HG03575 (cell line): ENCODE results near the gene PA2G4.

Source experiments
- ATAC-seq: cut with Tn5 transposase; IDR thresholded peaks from one replicate; pipeline ENCODE4 v1.9.1; 2021; ENCODE audit not compliant: unreplicated experiment, insufficient number of reproducible peaks, low FRiP score; ENCODE audit errors: extremely low read depth

The PA2G4 gene

DNA sequence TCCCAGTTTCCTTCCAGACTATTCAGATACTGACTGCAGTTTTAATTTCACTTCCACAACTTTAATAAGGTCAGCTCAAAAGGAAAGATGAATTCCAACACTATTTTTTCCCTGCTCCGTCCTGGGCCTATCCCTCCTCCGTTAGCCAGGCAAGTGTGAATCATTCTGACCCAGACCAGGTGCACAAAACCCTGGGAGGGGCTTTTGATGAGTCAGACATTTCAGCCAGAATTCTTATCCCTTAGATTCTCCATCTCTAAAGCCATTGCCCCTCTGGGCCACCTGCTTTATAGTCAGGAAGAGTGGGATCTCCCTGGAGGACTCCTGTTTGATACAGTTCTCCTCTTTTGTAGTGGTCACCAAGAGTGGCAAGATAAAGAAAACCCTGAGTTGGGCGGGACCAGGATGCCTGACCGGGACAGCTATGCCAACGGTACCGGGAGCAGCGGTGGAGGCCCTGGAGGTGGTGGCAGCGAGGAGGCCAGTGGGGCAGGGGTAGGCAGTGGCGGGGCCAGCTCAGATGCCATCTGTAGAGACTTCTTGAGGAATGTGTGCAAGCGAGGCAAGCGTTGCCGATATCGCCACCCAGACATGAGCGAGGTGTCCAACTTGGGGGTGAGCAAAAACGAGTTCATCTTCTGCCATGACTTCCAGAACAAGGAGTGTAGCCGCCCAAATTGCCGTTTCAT lies 15.9 kb downstream of the PA2G4 start:
- no peak for ATAC-seq

DNA sequence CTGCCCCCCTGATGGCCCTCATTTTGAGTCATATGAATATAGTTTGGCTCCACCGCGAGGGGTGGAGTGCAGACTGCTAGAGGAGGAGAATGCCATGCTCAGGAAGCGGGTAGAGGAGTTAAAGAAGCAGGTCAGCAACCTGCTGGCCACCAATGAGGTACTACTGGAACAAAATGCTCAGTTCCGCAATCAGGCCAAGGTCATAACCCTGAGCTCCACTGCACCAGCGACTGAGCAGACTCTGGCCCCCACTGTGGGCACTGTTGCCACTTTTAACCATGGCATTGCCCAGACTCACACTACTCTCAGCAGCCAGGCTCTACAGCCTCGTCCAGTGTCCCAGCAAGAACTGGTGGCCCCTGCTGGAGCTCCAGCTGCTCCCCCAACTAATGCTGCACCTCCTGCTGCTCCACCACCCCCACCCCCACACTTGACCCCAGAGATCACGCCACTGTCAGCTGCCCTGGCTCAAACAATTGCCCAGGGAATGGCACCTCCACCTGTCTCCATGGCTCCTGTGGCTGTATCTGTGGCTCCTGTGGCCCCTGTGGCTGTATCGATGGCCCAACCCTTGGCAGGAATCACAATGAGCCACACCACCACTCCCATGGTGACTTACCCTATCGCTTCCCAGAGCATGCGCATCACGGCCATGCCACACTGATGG lies 17.0 kb downstream of the PA2G4 start:
- ATAC-seq, result no peak

DNA sequence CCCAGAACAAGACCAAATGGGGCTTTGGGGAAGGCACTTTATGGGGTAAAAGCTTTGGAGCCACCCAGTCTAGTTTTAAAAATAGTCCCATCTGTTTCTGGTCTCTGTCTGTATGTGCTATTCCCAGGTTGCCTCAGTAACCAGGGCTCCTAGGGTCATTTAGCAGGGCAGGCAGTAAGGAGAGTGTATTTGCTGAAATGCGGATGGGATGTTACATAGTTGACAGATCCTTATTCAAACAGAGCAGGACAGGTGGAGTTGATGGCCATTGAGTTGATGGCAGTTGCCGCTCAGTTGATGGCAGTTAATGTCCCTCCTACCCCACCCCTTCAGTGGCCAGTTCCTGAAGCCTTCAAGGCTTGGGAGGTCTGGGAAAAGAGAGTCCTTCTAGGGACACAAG lies 18.3 kb downstream of the PA2G4 start:
- no peak for ATAC-seq

DNA sequence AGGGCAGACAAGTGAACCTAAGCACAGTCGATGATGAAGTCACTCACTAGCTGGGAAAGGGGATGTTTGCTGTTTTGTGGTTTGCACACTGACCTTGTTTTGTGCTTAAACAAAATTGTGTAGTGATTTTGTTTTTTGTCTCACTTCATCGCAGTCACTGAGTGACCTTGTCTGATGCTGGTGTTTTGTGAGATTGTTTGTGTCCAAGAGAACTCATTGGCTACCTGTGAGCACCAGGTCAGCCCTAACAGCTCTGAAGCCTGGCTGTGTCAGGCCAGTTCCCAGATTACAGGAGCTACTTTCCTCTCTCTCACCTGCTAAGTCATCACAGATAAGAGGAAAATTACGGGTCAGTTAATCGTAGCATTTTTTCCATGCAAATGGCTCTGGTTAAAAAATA lies 19.8 kb downstream of the PA2G4 start:
- ATAC-seq, result no peak

DNA sequence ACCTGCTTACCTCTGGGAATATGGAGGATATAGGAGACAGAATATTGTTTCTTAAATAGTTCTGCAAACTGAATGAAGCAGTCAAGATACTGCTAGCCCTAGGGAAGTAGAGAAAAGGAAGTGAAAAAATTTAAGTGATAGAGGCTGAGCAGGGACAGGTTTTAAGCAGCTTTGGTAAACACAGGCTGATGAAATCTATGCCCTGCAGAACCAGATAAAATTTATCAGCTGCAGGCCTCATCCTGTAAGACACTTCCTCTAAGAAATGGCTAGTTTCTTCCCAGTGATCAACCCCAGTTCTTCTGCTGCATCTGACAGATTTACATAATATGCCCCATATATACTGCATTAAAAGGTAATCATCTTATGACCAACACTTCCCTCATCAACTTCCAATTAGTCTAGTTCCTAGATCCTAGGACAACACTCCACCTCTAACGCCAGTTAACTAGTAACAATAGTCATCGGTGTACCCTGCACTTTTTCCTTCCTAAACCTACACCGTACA lies 22.4 kb downstream of the PA2G4 start:
- no peak for ATAC-seq

DNA sequence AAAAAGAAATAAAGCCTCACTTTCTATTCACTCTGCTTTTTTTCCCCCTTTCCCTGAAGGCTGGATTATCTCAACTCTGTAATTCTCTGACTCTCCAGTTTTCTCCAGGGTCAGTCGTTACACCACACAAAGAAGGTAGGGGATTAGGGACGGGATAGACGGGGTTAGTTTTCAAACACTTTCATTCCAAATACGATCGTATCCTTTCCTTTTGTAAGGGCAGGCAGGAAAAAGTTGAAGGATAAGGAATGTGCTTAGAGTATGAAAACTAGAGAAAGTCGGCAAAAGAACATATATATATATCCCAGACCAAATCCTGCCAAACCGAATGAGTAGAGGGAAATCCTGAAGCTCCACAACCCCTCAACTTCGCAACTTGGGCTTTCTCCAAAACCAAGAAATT lies 23.1 kb downstream of the PA2G4 start:
- no peak for ATAC-seq

DNA sequence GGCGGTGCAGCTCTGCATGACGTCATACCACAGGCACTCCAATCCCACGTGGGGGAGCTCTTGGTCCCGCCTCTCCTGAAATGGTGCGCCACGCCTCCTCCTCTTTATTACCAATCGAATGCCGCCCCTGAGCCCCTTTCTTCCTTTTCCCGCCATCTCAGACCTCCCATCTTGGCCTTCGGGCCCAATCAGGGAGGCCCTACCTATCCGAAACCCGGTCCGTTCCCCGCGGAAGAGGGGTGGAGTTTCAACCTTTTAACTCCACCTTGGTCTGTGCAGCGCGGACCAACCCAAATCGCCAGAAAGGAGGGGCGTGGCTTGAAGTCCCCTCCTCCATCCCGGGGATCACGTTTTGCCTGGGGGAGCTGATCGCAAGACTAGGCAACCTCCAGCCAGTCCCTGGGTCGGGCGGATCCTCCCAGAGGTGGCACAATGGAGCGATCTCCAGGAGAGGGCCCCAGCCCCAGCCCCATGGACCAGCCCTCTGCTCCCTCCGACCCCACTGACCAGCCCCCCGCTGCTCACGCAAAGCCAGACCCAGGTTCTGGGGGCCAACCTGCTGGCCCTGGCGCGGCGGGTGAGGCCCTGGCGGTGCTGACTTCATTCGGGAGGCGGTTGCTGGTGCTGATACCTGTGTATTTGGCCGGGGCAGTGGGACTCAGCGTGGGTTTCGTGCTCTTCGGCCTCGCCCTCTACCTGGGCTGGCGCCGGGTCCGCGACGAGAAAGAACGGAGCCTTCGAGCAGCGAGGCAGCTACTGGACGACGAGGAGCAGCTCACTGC lies 23.7 kb downstream of the PA2G4 start, which contains the start of gene ESYT1:
Gene ESYT1 (plus strand): TSS at position 380 of the 782 bp plus-strand sequence. CDS start 53 bp downstream, at position 433.
- ATAC-seq, result peak; percentile 70

DNA sequence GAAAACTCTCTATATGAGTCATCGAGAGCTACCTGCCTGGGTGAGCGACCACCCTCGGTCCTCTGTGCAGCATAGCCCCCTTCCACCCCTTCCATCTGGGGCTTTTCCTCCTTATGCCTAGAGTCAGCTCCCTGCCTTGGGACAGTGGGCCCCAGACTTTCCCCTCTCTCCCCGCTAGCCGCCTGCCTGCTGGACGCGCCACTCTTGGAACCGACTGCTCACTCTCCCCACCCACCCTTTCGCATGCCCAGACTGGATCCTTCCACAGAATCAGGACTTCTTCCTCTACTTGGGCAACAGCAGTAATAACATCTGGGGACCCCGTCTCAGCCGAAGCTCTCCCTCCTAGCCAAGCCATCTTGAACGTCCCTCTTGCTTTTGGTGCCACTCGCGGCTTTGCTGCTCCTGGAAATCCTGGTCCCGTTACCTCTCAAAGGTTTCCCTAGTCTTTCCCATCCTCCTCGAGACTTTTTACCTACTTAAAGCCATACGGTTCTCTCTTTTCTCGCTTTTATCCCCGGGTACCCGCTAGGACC lies 24.4 kb downstream of the PA2G4 start:
- no peak for ATAC-seq

DNA sequence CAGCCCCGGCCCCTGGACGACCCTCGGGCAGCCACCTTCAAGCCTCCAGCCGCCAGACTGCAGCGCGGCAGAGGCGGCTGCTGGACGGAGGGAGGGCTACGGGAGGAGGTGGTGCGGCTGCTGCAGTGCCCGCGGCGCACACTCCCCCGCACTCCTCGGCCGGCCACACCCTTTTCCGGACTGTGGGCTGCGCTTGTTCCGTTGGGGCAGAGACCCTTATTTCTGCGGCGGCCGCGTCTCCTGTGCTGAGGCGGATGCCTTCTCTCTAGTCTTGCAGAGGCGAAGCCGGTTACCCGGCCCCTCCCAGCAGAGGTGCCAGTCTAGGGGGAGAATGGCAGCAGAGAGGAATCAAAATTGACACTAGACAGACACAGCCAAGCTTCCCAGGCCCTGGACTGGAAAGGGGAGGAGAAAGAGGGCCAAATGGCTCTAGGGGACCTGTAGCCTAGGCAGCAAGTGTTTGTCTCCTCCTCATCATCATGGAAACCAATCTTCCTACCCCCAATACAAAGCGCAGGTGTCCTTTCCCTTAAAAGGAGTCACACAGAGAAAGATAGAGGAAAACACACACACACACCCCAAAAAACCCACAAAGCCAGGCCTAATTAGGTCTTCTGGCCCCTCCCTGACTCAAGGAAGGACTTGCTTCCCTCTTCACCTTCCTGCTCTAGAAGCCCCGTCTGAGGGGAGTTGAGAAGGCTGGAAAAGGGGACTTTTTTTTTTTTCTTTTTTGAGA lies 25.0 kb downstream of the PA2G4 start:
- no peak for ATAC-seq

DNA sequence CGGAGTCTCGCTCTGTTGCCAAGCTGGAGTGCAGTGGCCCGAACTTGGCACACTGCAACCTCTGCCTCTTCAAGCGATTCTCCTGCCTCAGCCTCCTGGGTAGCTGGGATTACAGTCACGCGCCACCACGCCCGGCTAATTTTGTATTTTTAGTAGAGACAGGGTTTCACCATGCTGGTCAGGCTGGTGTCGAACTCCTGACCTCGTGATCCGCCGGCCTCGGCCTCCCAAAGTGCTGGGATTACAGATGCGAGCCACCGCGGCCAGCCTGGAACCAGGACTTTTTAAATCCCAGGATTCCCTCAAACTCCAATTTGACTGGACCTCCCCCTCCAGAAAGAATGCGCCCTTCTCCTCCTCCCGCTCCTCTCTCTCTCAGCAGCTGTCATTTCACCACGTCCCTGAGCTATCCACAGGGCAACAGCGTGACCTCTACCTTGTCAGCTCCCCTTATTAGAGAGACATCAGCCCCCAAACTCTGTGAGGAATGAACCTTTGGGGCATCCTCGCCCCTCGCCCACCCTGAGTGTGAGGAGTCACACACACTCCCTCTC lies 25.7 kb downstream of the PA2G4 start:
- ATAC-seq, result no peak

DNA sequence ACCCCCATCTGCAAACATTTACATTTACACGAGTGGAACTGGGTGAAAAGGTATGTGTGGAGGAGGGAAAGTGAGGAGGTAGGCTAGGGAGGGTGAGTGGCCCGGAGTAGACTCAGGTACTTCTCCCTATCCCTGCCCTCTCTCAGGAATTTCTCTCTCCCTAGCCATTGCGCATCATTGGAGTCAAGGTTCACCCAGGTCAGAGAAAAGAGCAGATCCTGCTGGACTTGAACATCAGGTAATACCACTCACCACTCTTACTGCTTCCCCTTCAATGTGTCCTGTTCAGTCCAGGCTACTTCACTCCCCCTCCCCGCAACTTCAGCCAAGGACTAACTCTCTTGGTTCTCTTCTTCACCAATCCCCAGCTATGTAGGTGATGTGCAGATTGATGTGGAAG lies 26.5 kb downstream of the PA2G4 start:
- no peak for ATAC-seq

DNA sequence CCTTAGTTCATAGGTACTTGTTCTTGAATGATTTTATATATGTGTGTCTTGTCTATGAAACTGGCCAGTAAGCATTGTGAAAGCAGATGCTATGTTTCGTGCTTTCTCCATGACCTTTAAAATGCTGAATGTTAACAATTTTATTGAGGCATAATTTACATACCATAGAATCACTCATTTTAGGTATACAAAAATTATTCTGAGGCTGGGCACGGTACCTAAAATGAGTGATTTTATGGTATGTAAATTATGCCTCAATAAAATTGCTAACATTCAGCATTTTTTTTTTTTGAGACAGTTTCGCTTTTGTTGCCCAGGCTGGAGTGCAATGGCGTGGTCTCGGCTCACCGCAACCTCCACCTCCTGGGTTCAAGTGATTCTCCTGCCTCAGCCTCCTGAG lies 30.5 kb downstream of the PA2G4 start:
- ATAC-seq, result no peak

DNA sequence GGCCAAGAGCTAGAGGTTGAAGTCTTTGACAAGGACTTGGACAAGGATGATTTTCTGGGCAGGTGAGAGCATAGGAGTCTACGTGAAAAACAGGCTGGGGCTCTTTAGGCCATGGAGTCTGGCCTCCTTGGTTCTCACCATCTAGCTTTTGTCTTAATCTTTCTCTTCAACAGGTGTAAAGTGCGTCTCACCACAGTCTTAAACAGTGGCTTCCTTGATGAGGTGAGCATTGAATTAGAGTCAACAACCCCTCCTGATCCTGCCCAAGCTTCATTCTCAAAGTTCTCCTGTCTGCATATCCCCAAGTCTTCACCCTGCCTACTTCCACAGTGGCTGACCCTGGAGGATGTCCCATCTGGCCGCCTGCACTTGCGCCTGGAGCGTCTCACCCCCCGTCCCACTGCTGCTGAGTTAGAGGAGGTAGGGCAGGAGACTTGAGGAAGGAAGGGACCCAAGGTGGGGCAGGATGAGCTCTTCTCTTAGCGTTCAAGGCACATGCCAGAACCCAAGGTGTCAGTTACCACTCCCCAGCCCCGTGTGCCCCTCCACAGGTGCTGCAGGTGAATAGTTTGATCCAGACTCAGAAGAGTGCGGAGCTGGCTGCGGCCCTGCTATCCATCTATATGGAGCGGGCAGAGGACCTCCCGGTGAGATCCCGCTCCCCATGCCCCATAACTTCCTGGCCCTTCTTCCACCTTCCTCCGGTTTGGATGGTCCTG lies 33.7 kb downstream of the PA2G4 start:
- ATAC-seq, result no peak

DNA sequence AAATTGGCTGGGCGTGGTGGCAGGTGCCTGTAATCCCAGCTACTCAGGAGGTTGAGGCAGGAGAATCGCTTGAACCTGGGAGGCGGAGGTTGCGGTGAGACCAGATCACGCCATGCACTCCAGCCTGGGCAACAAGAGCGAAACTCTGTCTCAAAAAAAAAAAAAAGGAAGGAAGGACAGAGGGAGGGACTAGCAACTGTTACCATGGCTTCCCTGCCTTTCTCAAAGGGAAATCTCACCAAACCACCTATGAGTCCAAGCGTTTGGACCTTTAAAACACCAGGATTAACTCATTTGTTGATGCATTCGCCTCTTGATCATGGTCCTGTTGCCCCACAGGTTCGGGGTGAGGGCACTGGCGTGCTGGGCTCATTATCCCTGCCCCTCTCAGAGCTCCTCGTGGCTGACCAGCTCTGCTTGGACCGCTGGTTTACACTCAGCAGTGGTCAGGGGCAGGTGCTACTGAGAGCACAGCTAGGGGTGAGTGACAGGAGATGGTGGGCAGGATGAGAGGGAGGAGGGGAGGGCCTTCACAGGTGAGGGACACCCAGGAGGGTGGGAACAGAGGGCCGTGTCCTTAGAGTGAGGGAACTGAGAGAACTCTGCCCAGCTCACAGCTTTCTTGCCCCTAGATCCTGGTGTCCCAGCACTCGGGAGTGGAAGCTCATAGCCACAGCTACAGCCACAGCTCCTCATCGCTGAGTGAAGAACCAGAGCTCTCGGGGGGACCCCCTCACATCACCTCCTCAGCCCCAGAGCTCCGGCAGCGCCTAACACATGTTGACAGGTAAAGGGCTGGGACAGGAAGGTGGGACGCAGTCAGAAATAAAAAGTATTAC lies 37.8 kb downstream of the PA2G4 start:
- no peak for ATAC-seq

DNA sequence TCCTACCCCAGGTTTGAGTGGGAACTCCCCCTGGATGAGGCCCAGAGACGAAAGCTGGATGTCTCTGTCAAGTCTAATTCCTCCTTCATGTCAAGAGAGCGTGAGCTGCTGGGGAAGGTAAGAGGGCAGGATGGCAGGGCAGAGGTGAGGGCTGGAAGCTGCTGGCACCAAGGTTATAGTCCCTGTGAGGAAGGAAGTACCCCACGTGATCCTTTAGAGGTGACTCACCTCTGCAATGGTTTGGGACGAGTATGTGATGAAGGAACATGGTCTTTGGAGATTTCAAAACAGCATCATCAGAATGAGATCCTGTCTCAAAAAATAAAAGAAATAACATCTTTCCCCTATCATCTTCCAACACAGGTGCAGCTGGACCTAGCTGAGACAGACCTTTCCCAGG lies 38.9 kb downstream of the PA2G4 start:
- no peak for ATAC-seq

DNA sequence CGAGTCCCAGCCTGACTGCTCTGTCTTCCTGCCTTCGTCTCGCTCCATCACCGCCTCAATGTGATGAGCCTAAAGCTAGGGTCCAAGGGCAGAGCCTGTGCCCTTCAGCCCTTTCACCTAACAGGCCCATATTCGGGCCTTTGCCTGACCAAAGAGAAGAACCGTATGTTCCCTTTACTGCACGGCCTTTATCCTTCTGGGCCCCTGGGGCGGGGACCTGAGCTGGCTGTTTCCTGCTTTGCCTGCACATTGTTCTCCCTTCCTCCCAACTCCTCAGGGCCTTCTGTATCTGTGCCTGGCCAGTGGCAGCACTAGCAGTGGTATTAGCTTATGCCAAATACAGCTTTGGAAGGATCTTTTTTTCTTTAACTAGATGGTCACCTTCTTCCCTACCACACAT lies 39.5 kb downstream of the PA2G4 start:
- ATAC-seq, result no peak

DNA sequence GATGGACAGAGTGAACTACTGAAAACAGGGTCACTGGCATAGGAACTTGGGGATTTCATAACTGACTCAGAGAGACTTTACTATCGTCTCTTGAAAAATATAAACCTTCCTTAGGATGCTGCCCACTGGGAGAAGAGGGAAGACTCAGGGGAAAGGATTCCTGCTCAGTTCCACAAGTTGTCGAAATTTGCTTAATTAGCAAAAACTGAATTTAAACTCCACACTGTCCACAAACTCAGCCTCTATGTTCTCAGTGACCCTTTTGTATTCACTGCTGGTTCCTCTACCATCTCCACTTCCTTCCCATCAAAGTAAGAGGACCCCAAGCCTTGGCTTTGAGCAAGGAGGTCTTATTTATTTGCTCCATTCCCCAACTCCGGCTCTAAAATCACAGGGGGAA lies 40.9 kb downstream of the PA2G4 start:
- no peak for ATAC-seq
